SK-N-SH (cell line): Measurements from ENCODE around the gene NRF1. TPM values are rescaled to one million over a fixed set of nuclear protein-coding genes. Genes with fewer than 3 reads are reported as not detected.
"Not testable (repeated sequence)": the region's sequence is repeated elsewhere in the genome, so short reads cannot be mapped to it uniquely, and the experiment has no call there.

Experiments used
- CTCF ChIA-PET: fragments of 300-600, 350-600 bp; formaldehyde crosslinking; extraction: SDS; loops from one replicate; lab custom pipeline; 2021; lab: Yijun Ruan, JAX
- POLR2A ChIA-PET: fragments of 350-600 bp; sonication (Branson Sonifier 250); formaldehyde crosslinking; extraction: SDS; loops from one replicate; lab custom pipeline; 2020; ENCODE audit warnings: antibody characterized with exemption, inconsistent platforms; lab: Yijun Ruan, JAX
- DNase-seq: peaks from one replicate; pipeline ENCODE4 v3.0.0; 2012
- H2AFZ ChIP-seq: fragments of 200-600 bp; sonication (generic); 2 replicates; pipeline ENCODE4 v1.8.1; 2016; ENCODE audit warnings: antibody characterized with exemption, mild to moderate bottlenecking, low read depth
- H3F3A ChIP-seq: fragments of 200-600 bp; sonication (generic); replicated peaks from 2 replicates; pipeline ENCODE3; 2016; ENCODE audit warnings: antibody characterized with exemption, mild to moderate bottlenecking; ENCODE audit not compliant: insufficient read depth
- H3K27ac ChIP-seq, 2 experiments: fragments of 200-500 bp in 1 of 2; fragments of 200-600 bp in 1 of 2; sonication (Bioruptor generic) in 1 of 2; sonication (generic), shearing (Covaris generic) in 1 of 2; 2 replicates each; pipeline versions ENCODE4 v1.5.1 to v1.6.1; 2014 to 2016; ENCODE audit warnings: low read depth in 2 of 2, inconsistent platforms in 1 of 2, low read length in 1 of 2, mild to moderate bottlenecking in 1 of 2, mixed read lengths in 1 of 2
- H3K27me3 ChIP-seq: fragments of 200-600 bp; sonication (generic), shearing (Covaris generic); 2 replicates; pipeline ENCODE4 v1.6.1; 2016; ENCODE audit warnings: mixed run types; ENCODE audit not compliant: insufficient read depth
- H3K36me3 ChIP-seq, 2 experiments: fragments of 200-500 bp in 1 of 2; fragments of 200-600 bp in 1 of 2; sonication (Bioruptor generic) in 1 of 2; sonication (generic) in 1 of 2; replicated peaks in 1 of 2; 2 replicates each; pipeline versions ENCODE3 to v1.5.1; 2014 to 2016; ENCODE audit warnings: low read length in 1 of 2, mild to moderate bottlenecking in 1 of 2; ENCODE audit not compliant: insufficient read depth in 2 of 2, control insufficient read depth in 1 of 2
- H3K4me1 ChIP-seq, 2 experiments: fragments of 200-500 bp in 1 of 2; fragments of 200-600 bp in 1 of 2; sonication (Bioruptor generic) in 1 of 2; sonication (generic), shearing (Covaris generic) in 1 of 2; 2 replicates each; pipeline versions ENCODE4 v1.5.1 to v1.6.1; 2014 to 2016; ENCODE audit warnings: low read depth in 1 of 2, low read length in 1 of 2, mixed run types in 1 of 2; ENCODE audit not compliant: insufficient read depth in 2 of 2, control insufficient read depth in 1 of 2
- H3K4me2 ChIP-seq: fragments of 200-600 bp; sonication (generic), shearing (Covaris generic); 2 replicates; pipeline ENCODE4 v1.6.1; 2017; ENCODE audit warnings: mixed run types
- H3K4me3 ChIP-seq, 2 experiments: fragments of 200-500 bp in 1 of 2; fragments of 200-600 bp in 1 of 2; sonication (Bioruptor generic) in 1 of 2; sonication (generic), shearing (Covaris generic) in 1 of 2; 2 replicates each; pipeline versions ENCODE4 v1.5.1 to v1.8.1; 2014 to 2016; ENCODE audit warnings: low read depth in 2 of 2, inconsistent platforms in 1 of 2, low read length in 1 of 2, mild to moderate bottlenecking in 1 of 2, mixed read lengths in 1 of 2, moderate library complexity in 1 of 2
- H3K79me2 ChIP-seq: fragments of 200-600 bp; sonication (generic); 2 replicates; pipeline ENCODE4 v1.8.1; 2017; ENCODE audit warnings: mild to moderate bottlenecking; ENCODE audit not compliant: insufficient read depth
- H3K9ac ChIP-seq: fragments of 200-600 bp; sonication (generic); 2 replicates; pipeline ENCODE4 v1.6.1; 2017; ENCODE audit warnings: mixed run types
- H3K9me2 ChIP-seq: fragments of 200-600 bp; sonication (generic); 2 replicates; pipeline ENCODE4 v1.6.1; 2017; ENCODE audit warnings: mixed run types
- H3K9me3 ChIP-seq: fragments of 200-600 bp; sonication (generic); 2 replicates; pipeline ENCODE4 v1.6.1; 2017; ENCODE audit warnings: mixed run types, mild to moderate bottlenecking, moderate library complexity
- H4K20me1 ChIP-seq: fragments of 200-600 bp; sonication (generic); 2 replicates; pipeline ENCODE4 v1.6.1; 2017; ENCODE audit warnings: mild to moderate bottlenecking, mixed run types; ENCODE audit not compliant: insufficient read depth
- FOXJ3 ChIP-seq: sonication (generic); formaldehyde crosslinking; IDR thresholded peaks from 2 replicates; pipeline ENCODE4 v1.5.1; 2020; ENCODE audit warnings: mild to moderate bottlenecking, missing genetic modification reagents
- GABPA ChIP-seq: IDR thresholded peaks from 2 replicates; pipeline ENCODE4 v1.4.0; 2012; ENCODE audit warnings: low read depth, mild to moderate bottlenecking
- NFIC ChIP-seq: IDR thresholded peaks from 2 replicates; pipeline ENCODE4 v1.4.0; 2012; ENCODE audit warnings: borderline replicate concordance
- NRF1 ChIP-seq: IDR thresholded peaks from 2 replicates; pipeline ENCODE4 v1.6.1; 2012; ENCODE audit warnings: low read depth, mild to moderate bottlenecking, low read length
- POLR2AphosphoS5 ChIP-seq: IDR thresholded peaks from 2 replicates; pipeline ENCODE4 v1.6.1; 2012; ENCODE audit warnings: low read depth, low read length
- RAD21 ChIP-seq: IDR thresholded peaks from 2 replicates; pipeline ENCODE4 v1.6.1; 2012; ENCODE audit warnings: mild to moderate bottlenecking, low read length
- SMC3 ChIP-seq: IDR thresholded peaks from 2 replicates; pipeline ENCODE4 v1.6.1; 2012; ENCODE audit warnings: low read depth, low read length, improper control_type of control experiment
- TEAD4 ChIP-seq: IDR thresholded peaks from 2 replicates; pipeline ENCODE4 v1.4.0; 2012; ENCODE audit warnings: mild to moderate bottlenecking, borderline replicate concordance; ENCODE audit not compliant: insufficient read depth
- WGBS: methylation state at CpG from one replicate; pipeline ENCODE4 v1.1.6; 2017; ENCODE audit warnings: low lambda C conversion rate; 5-methylcytosine and 5-hydroxymethylcytosine counted together
- polyA plus RNA-seq, 3 experiments: library from polyadenylated mRNA; depleted of rRNA; stranded (reverse); fragments of >200 nt; gene quantifications; 2 replicates each; pipeline ENCODE4 v1.2.3, GENCODE V29; 2012
- TF ChIP-seq, protein P1 (sequence below): fragments of 200-600 bp; sonication (generic); IDR thresholded peaks from 2 replicates; pipeline ENCODE4 v1.6.1; 2017; ENCODE audit warnings: antibody characterized with exemption, mild to moderate bottlenecking, moderate library complexity
- TF ChIP-seq, protein P2 (sequence below): fragments of 150-350 bp; IDR thresholded peaks from 2 replicates; pipeline ENCODE4 v1.6.1; 2016; ENCODE audit warnings: mild to moderate bottlenecking, low read depth, low read length
- TF ChIP-seq, protein P3 (sequence below): IDR thresholded peaks from 2 replicates; pipeline ENCODE4 v1.4.0; 2012; ENCODE audit warnings: low read depth

NRF1 gene
- polyA plus RNA-seq, 1 of the 3 experiments (the other 2 are of a cell fraction), result 10.9 TPM

DNA sequence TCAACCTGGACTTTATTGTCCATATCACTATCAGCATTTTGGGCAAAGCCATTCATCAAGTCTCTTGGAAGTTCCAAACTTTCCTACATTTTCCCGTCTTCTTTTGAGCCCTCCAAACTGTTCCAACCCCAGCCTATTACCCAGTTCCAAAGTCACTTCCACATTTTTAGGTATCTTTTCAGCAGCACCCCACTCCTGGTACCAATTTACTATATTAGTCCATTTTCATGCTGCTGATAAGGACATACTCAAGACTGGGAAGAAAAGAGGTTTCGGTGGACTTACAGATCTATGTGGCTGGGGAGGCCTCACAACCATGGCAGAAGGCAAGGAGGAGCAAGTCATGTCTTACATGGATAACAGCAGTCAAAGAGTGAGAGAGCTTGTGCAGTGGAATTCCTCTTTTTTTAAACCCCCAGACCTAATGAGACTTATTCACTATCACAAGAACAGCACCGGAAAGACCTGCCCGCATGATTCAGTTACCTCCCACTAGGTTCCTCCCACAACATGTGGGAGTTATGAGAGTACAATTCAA is 50.2 kb downstream of the NRF1 start:
- Histone ChIP-seq H3K9me3 (peaks cover 11% of the 10 kb centered on the region; the same call in 1 of the 2 replicates), H3K79me2 (peaks cover 6% of the 10 kb centered on the region; the same call in 1 of the 2 replicates), H3K9ac (no peak overlapping the region), H3K27ac (no peak overlapping the region), H3F3A (peaks cover 10% of the 10 kb centered on the region), H3K4me1 (peaks cover 5% of the 10 kb centered on the region in 2 experiments), H4K20me1 (no peaks in the 10 kb centered on the region), H3K36me3 (peaks cover 10 to 49% of the 10 kb centered on the region in 2 experiments), H2AFZ (no peak overlapping the region)
- WGBS, result 98% methylated on average over 4 of the region's 4 CpGs
- no peak for DNase-seq
- TF ChIP-seq TEAD4 (no peak), FOXJ3 (CRISPR knock-in tag) (no peak)
- TF ChIP-seq, all 33 proteins: peak for 0
- Histone ChIP-seq H3K27me3 (no peaks in the 10 kb centered on the region), H3K9me2 (no peaks in the 10 kb centered on the region), H3K4me3 (no peak overlapping the region), H3K4me2 (no peak overlapping the region)
- ChIA-PET CTCF (interaction anchor here (0.7 to 5.6 kb wide), 5 partner anchors 18 to 693 kb away, joined by 3 to 35 read pairs (median 3); no protein-coding TSS in a partner anchor), POLR2A (no interaction called here)

DNA sequence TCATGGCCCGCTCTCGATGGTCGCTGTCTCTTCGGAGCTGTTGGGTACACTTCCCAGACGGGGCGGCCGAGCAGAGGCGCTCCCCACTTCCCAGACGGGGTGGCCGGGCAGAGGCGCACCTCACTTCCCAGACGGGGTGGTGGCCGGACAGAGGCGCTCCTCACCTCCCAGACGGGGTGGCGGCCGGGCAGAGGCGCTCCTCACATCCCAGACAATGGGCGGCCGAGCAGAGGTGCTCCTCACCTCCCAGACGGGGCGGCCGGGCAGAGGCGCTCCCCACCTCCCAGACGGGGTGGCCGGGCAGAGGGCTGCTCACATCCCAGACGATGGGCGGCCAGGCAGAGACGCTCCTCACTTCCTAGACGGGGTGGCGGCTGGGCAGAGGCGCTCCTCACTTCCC is 51.7 kb downstream of the NRF1 start:
- H4K20me1 ChIP-seq, POLR2A ChIA-PET, H3K27me3 ChIP-seq, H3K4me2 ChIP-seq, H3K27ac ChIP-seq, H3K4me3 ChIP-seq, H2AFZ ChIP-seq, H3K9me2 ChIP-seq, H3K4me1 ChIP-seq, DNase-seq, H3K9ac ChIP-seq: not testable (repeated sequence)
- CTCF ChIA-PET, result interaction anchor here (2.0 to 7.5 kb wide), 3 partner anchors 12 to 164 kb away, joined by 9 to 187 read pairs (median 17); no protein-coding TSS in a partner anchor
- WGBS, result 96% methylated on average over 12 of the region's 32 CpGs
- Histone ChIP-seq H3K79me2 (peaks cover 10% of the 10 kb centered on the region; the same call in 1 of the 2 replicates), H3K9me3 (peaks cover 11% of the 10 kb centered on the region; the same call in 1 of the 2 replicates), H3F3A (peaks cover 13% of the 10 kb centered on the region), H3K36me3 (peaks cover 10 to 39% of the 10 kb centered on the region in 2 experiments)

DNA sequence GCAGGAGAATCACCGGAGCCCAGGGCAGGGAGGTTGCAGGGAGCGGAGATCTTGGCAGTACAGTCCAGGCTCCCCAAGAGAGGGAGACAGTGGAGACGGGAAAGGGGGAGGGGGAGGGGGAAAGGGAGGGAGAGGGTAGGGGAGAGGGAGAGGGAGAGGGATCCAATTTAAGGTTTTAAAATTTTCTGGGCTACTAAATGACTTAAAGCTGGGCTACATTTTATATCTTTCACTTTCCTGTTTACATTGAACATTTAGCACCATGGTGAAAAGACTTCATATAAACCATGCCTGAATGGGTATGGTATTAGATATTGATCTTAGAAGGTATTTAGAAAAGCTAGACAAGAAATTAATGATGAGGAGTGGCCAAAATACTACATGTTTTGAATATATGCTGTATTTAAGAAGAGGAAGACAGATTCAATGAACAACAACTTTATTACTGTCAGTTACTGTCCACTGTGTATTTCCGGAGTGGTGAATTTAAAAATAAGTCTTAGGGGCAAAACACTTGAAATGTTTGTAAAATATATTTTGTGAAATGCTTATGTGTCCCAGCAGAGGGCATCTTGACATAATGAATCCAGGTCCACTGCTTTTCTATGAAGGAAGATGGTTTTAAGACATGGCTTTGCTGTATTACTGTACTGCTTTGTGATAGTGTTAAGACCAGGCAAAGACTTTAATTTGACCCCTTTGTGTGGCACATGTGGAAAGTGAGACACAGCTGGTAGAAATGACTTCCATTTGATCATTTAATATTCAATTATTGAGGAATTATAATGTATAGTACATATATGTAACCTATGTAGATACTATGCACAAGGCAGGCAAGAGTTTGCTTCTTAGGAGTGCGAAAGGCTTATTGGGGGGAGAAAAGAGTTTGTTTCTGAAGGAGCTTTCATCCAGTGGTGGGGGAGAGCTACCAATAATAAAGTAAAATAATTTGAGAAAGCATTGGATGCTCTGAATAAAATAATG is 52.8 kb downstream of the NRF1 start:
- H3K4me2 ChIP-seq, result peak overlapping the region; percentile 63
- peak; percentile 79 for DNase-seq
- peaks cover 13% of the 10 kb centered on the region for H3F3A ChIP-seq
- H3K27me3 ChIP-seq, result no peaks in the 10 kb centered on the region
- no peaks in the 10 kb centered on the region for H4K20me1 ChIP-seq
- H3K9ac ChIP-seq, result peak overlapping the region; percentile 25; the same call in 1 of the 2 replicates
- TF ChIP-seq, protein P1, sequence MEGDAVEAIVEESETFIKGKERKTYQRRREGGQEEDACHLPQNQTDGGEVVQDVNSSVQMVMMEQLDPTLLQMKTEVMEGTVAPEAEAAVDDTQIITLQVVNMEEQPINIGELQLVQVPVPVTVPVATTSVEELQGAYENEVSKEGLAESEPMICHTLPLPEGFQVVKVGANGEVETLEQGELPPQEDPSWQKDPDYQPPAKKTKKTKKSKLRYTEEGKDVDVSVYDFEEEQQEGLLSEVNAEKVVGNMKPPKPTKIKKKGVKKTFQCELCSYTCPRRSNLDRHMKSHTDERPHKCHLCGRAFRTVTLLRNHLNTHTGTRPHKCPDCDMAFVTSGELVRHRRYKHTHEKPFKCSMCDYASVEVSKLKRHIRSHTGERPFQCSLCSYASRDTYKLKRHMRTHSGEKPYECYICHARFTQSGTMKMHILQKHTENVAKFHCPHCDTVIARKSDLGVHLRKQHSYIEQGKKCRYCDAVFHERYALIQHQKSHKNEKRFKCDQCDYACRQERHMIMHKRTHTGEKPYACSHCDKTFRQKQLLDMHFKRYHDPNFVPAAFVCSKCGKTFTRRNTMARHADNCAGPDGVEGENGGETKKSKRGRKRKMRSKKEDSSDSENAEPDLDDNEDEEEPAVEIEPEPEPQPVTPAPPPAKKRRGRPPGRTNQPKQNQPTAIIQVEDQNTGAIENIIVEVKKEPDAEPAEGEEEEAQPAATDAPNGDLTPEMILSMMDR, result peak; percentile 93
- TF ChIP-seq, protein P2, sequence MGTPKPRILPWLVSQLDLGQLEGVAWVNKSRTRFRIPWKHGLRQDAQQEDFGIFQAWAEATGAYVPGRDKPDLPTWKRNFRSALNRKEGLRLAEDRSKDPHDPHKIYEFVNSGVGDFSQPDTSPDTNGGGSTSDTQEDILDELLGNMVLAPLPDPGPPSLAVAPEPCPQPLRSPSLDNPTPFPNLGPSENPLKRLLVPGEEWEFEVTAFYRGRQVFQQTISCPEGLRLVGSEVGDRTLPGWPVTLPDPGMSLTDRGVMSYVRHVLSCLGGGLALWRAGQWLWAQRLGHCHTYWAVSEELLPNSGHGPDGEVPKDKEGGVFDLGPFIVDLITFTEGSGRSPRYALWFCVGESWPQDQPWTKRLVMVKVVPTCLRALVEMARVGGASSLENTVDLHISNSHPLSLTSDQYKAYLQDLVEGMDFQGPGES, result peak; percentile 18; the same call in 1 of the 2 replicates
- TF ChIP-seq RAD21 (peak; percentile 100), NFIC (no peak), SMC3 (peak; percentile 99), NRF1 (0 out of 2 replicates have a peak, but pooled peaks have one; percentile 28), POLR2AphosphoS5 (no peak), GABPA (peak; percentile 38)
- TF ChIP-seq, protein P3, sequence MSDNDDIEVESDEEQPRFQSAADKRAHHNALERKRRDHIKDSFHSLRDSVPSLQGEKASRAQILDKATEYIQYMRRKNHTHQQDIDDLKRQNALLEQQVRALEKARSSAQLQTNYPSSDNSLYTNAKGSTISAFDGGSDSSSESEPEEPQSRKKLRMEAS, result no peak
- H2AFZ ChIP-seq, result no peak overlapping the region
- peak overlapping the region; percentile 9 to 85; a peak in 3 of 4 replicates for H3K27ac ChIP-seq
- peaks cover 10% of the 10 kb centered on the region; the same call in 1 of the 2 replicates for H3K79me2 ChIP-seq
- H3K36me3 ChIP-seq, result peaks cover 9 to 32% of the 10 kb centered on the region in 2 experiments
- 67% methylated on average over 5 of the region's 5 CpGs for WGBS
- ChIA-PET POLR2A (no interaction called here), CTCF (interaction anchor here (0.6 to 7.5 kb wide), 51 partner anchors 9 to 358 kb away, joined by 3 to 187 read pairs (median 4); no protein-coding TSS in a partner anchor)
- peaks cover 5 to 9% of the 10 kb centered on the region in 2 experiments for H3K4me1 ChIP-seq
- H3K9me2 ChIP-seq, result no peaks in the 10 kb centered on the region
- H3K4me3 ChIP-seq, result no peak overlapping the region
- peaks cover 11% of the 10 kb centered on the region; the same call in 1 of the 2 replicates for H3K9me3 ChIP-seq
